Cardiac septum (tissue), 1 donor: ENCODE results near the gene BACH2. TPM values are rescaled to one million over a fixed set of nuclear protein-coding genes. Genes with fewer than 3 reads are reported as not detected.

Experiments
- microRNA-seq: library from miRNA; unstranded; fragments of <30 nt; microRNA quantifications from one replicate; pipeline ENCODE4 v1.2.0, GENCODE V29; 2020
- total RNA-seq: library from RNA; stranded (reverse); fragmentation: NEBNext Ultra II Directional; extraction: Animal tissue kit (Norgen Biotek cat#: 25700); gene quantifications from one replicate; pipeline ENCODE4 v1.2.1, GENCODE V29; 2021
- donor health status: DM: no; HTN: no; CAD: no.

Gene BACH2
- total RNA-seq, 1 donor from 2014 or later, result 8.4 TPM

Small RNAs within 50 kb of the gene (microRNA-seq; reads per million reads assigned to microRNA genes)
- gene MIR4464, result not detected
